Activated T-cell treated with anti-CD3 and anti-CD28 coated beads, Interleukin-2, amount 50 U/mL, for 4 hours (primary cell): ENCODE measurements around the gene HARS1. TPM values are rescaled to one million over a fixed set of nuclear protein-coding genes. Genes with fewer than 3 reads are reported as not detected.
"Not testable (repeated sequence)": the region's sequence is repeated elsewhere in the genome, so short reads cannot be mapped to it uniquely, and the experiment has no call there.

Source experiments
- ATAC-seq, 2 donors: fragments of 200-7000 bp; cut with Tn5 transposase; one replicate each; pipeline ENCODE4 v1.10.0; 2021
- DNase-seq: peaks from one replicate; pipeline ENCODE4 v3.0.0-alpha.2; 2020
- H3K27me3 Mint-ChIP-seq: one replicate; pipeline ENCODE4 v1.8.0; 2021; ENCODE audit warnings: low read depth, mixed read lengths
- H3K36me3 Mint-ChIP-seq: one replicate; pipeline ENCODE4 v1.8.0; 2022; ENCODE audit warnings: mixed read lengths; ENCODE audit not compliant: insufficient read depth
- H3K4me1 Mint-ChIP-seq: one replicate; pipeline ENCODE4 v1.8.0; 2021; ENCODE audit warnings: low read depth, mixed read lengths
- H3K4me3 Mint-ChIP-seq: one replicate; pipeline ENCODE4 v1.8.0; 2021; ENCODE audit warnings: mild to moderate bottlenecking, moderate library complexity, mixed read lengths
- H3K9me3 Mint-ChIP-seq: one replicate; pipeline ENCODE4 v1.8.0; 2021; ENCODE audit warnings: mixed read lengths
- total RNA-seq, 3 donors: library from RNA; stranded (reverse); gene quantifications; one replicate each; pipeline ENCODE4 v1.2.1, GENCODE V29; 2021

Gene HARS1, protein sequence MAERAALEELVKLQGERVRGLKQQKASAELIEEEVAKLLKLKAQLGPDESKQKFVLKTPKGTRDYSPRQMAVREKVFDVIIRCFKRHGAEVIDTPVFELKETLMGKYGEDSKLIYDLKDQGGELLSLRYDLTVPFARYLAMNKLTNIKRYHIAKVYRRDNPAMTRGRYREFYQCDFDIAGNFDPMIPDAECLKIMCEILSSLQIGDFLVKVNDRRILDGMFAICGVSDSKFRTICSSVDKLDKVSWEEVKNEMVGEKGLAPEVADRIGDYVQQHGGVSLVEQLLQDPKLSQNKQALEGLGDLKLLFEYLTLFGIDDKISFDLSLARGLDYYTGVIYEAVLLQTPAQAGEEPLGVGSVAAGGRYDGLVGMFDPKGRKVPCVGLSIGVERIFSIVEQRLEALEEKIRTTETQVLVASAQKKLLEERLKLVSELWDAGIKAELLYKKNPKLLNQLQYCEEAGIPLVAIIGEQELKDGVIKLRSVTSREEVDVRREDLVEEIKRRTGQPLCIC
- 100 to 1,000 TPM; 125 to 133 (median 131) TPM for total RNA-seq

GRCh38 chr5:140690941-140691924 is at the start of gene HARS1, which contains the start of gene HARS2:
Gene HARS1, minus strand, starts transcription at chr5:140691370. Its CDS starts 66 bp downstream, at chr5:140691304.
Gene HARS2, plus strand, starts transcription at chr5:140691455. Its CDS starts 194 bp downstream, at chr5:140691649.
- Mint-ChIP-seq H3K27me3 (no peaks in the 10 kb centered on the region), H3K36me3 (peaks cover 18% of the 10 kb centered on the region), H3K4me1 (peaks cover 38% of the 10 kb centered on the region), H3K4me3 (peak within 1 kb of the TSS; percentile 100), H3K9me3 (no peaks in the 10 kb centered on the region)
- peak; percentile 97 for ATAC-seq
- DNase-seq = peak; percentile 72

- Mint-ChIP-seq H3K36me3 (no peaks in the 10 kb centered on the region), H3K4me1 (no peaks in the 10 kb centered on the region), H3K4me3 (no peak overlapping the region), H3K9me3 (peaks cover 15% of the 10 kb centered on the region), H3K27me3 (peaks cover 26% of the 10 kb centered on the region)
- no peak for DNase-seq
- ATAC-seq = no peak
Observed at GRCh38 chr5:140737486-140737885, 46.3 kb upstream of the HARS1 start.

DNA sequence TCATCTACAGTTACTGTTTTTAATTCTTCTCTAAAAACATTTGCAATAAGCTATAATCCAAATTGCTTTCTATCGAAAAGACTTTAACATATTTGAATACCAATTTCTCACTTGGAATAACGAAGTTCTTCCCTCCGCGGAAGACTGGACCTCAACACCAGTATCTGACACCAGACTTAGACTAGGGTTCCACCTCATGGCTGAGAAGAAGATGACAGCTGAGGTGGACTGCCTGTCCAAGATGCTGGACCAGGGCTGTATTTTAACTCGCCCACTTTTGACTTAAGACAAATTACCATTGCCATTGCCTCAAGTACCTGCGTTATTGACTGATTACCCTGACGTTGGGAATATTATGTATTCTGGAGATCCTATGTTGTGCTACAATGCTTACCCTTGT is 43.2 kb upstream of the HARS1 start:
- H3K27me3 Mint-ChIP-seq = peaks cover 29% of the 10 kb centered on the region
- peaks cover 5% of the 10 kb centered on the region for H3K9me3 Mint-ChIP-seq
- H3K4me1 Mint-ChIP-seq = no peaks in the 10 kb centered on the region
- DNase-seq (no peak), ATAC-seq (no peak)
- no peak overlapping the region for H3K4me3 Mint-ChIP-seq
- no peaks in the 10 kb centered on the region for H3K36me3 Mint-ChIP-seq

DNA sequence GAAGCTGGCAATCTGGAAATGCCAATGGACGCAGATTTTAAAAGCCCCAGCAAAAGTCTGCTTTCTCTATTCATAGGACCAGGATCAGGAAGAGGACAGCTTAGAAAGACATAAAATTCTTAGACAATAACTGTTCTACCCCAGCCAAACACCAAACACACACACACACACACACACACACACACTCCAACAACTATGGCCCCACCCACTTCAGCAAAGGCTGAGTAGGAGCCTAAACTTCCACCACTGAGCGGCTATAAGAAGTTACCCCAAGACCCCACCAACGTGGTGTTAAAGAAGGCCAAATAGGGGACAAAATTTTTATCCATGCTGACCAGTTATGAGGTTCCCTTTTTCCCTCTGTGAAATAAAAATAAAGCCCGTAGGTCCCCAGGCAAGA is 41.9 kb upstream of the HARS1 start:
- H3K9me3 Mint-ChIP-seq = peaks cover 5% of the 10 kb centered on the region
- ATAC-seq = no peak
- H3K27me3 Mint-ChIP-seq = peaks cover 37% of the 10 kb centered on the region
- no peak overlapping the region for H3K4me3 Mint-ChIP-seq
- no peaks in the 10 kb centered on the region for H3K36me3 Mint-ChIP-seq
- H3K4me1 Mint-ChIP-seq = no peaks in the 10 kb centered on the region
- no peak for DNase-seq

DNA sequence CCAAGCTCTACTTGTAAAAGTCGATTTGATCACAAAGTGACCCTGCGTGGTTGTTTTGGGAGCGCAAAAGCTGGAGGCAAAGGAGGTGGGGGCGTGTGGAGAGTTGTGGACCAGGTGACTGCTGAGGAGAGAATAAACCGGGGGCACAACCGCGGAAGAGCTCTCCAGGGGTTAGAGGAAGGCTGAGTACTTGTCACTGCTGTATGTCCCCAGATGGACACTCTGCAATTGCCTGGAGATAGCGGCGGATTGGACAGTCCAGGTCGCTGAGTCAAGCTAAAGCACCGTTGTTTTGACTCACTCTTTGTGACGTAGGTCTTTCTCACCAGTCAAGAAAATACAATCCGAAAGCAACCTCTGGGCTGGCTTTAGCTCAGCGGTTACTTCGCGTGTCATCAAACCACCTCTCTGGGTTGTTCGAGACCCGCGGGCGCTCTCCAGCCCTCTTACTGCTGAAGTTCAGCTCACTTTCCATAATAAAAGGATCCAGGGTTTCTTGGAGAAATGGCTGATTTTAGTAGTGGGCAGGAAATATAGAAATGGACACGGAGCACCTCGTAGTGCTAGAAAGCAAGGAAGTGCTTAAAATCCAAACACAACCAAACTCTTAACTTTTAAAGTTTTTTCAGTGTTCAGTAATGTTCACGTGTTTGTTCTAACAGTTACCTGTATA is 34.8 kb upstream of the HARS1 start:
- DNase-seq = peak; percentile 56
- H3K4me3 Mint-ChIP-seq = peak overlapping the region; percentile 78
- peaks cover 7% of the 10 kb centered on the region for H3K4me1 Mint-ChIP-seq
- H3K36me3 Mint-ChIP-seq = no peaks in the 10 kb centered on the region
- peaks cover 22% of the 10 kb centered on the region for H3K27me3 Mint-ChIP-seq
- peak; percentile 94 to 96 for ATAC-seq
- no peaks in the 10 kb centered on the region for H3K9me3 Mint-ChIP-seq

- not testable (repeated sequence) for DNase-seq, ATAC-seq, H3K9me3 Mint-ChIP-seq, H3K36me3 Mint-ChIP-seq, H3K4me3 Mint-ChIP-seq, H3K4me1 Mint-ChIP-seq
- H3K27me3 Mint-ChIP-seq = peaks cover 15% of the 10 kb centered on the region
Observed at GRCh38 chr5:140721395-140721794, 30.2 kb upstream of the HARS1 start.

DNA sequence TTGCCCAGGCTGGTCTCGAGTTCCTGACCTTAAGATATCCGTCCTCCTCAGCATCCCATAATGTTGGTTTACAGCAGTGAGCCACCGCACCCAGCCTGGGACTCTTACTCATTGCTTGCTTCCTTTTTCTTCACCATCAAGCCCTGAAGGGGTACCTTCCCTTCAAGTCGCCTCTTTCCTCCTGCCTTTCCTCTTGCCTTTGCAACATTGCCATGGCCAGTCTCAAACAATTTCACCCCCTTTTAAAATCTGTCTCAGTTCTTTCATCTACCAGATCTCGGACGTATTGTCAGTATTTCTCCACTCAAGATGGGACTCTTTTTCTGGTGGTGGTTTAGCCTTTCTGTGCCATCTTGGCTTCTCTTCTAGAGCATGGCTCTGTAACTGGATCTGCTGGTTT is 29.6 kb upstream of the HARS1 start:
- not testable (repeated sequence) for H3K36me3 Mint-ChIP-seq, DNase-seq, H3K4me3 Mint-ChIP-seq, H3K9me3 Mint-ChIP-seq, H3K4me1 Mint-ChIP-seq, ATAC-seq
- peaks cover 10% of the 10 kb centered on the region for H3K27me3 Mint-ChIP-seq

GRCh38 chr5:140718266-140718592 is 27.1 kb upstream of the HARS1 start:
- H3K9me3 Mint-ChIP-seq = no peaks in the 10 kb centered on the region
- peaks cover 4% of the 10 kb centered on the region for H3K4me1 Mint-ChIP-seq
- DNase-seq = no peak
- no peak overlapping the region for H3K4me3 Mint-ChIP-seq
- ATAC-seq = no peak
- peaks cover 4% of the 10 kb centered on the region for H3K27me3 Mint-ChIP-seq
- no peaks in the 10 kb centered on the region for H3K36me3 Mint-ChIP-seq

DNA sequence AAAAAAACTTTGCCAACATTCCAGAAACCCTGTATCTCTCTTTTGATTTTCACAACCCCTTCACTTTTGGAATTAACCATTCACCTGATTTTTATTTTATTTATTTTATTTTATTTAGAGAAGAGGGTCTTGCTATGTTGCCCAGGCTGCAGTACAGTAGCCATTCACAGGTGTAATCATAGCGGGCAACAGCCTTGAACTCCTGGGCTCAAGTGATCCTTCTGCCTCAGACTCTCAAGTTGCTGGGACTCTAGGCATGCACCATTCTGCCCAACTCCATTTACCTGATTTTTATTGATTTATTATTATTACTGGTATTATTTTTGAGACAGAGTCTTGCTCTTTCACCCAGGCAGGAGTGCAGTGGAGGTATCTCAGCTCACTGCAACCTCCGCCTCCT is 25.1 kb upstream of the HARS1 start:
- not testable (repeated sequence) for H3K36me3 Mint-ChIP-seq, H3K9me3 Mint-ChIP-seq, H3K4me3 Mint-ChIP-seq, H3K27me3 Mint-ChIP-seq, ATAC-seq, DNase-seq
- H3K4me1 Mint-ChIP-seq = peaks cover 15% of the 10 kb centered on the region

DNA sequence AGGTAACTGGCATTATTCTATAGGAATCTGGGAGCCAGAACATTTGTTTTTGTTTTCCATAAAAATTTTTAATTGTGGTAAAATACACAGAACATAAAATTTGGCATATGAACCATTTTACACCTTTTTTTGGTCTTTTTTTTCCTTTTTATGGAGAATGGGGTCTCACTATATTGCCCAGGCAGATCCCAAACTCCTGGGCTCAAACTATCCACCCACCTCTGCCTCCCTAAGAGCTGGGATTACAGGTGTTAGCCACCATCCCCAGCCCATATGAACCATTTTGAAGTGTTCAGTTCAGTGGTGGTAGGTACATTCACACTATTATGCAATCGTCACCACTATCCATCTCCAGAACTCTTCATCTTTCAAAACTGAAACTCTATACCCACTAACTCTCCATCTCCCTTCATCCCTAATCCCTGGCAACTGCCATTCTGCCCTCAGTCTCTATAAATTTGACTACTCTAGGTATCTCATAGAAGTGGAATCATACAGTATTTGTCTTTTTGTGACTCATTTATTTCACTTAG is 22.5 kb upstream of the HARS1 start:
- H3K9me3 Mint-ChIP-seq = no peaks in the 10 kb centered on the region
- H3K36me3 Mint-ChIP-seq = no peaks in the 10 kb centered on the region
- DNase-seq (no peak), ATAC-seq (no peak)
- peaks cover 23% of the 10 kb centered on the region for H3K4me1 Mint-ChIP-seq
- no peaks in the 10 kb centered on the region for H3K27me3 Mint-ChIP-seq
- H3K4me3 Mint-ChIP-seq = peak overlapping the region; percentile 16

DNA sequence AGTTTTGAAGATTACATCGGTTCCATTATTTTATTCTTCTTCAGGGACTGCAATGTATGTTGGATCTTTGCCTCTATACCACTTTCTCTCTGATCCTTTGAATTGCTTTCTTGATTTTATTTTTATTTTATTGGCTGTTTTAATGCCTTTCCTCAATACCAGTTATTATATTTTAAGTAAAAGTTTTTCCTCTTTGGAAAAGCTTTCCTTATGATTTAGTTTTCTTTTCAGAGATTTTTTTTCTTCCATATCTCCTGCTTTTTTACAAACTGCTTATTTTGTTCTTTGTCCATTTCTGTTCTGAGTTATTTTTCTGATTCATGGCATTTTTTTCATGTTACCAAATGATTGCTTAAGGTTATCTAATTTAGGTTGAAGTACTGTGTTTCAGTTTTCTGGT is 20.6 kb upstream of the HARS1 start:
- no peaks in the 10 kb centered on the region for H3K9me3 Mint-ChIP-seq
- ATAC-seq (no peak), DNase-seq (no peak)
- peaks cover 23% of the 10 kb centered on the region for H3K4me1 Mint-ChIP-seq
- H3K36me3 Mint-ChIP-seq = no peaks in the 10 kb centered on the region
- H3K4me3 Mint-ChIP-seq = peak overlapping the region; percentile 91
- H3K27me3 Mint-ChIP-seq = no peaks in the 10 kb centered on the region

- Mint-ChIP-seq H3K27me3 (no peaks in the 10 kb centered on the region), H3K9me3 (no peaks in the 10 kb centered on the region), H3K36me3 (peaks cover 3% of the 10 kb centered on the region), H3K4me1 (peaks cover 23% of the 10 kb centered on the region), H3K4me3 (peak overlapping the region; percentile 91)
- peak; percentile 96 to 97 for ATAC-seq
- DNase-seq = peak; percentile 90
Observed at GRCh38 chr5:140710899-140711552, 19.9 kb upstream of the HARS1 start.

GRCh38 chr5:140708787-140709186 is 17.6 kb upstream of the HARS1 start:
- not testable (repeated sequence) for ATAC-seq, H3K4me3 Mint-ChIP-seq, DNase-seq, H3K9me3 Mint-ChIP-seq, H3K27me3 Mint-ChIP-seq
- H3K36me3 Mint-ChIP-seq = peaks cover 18% of the 10 kb centered on the region
- H3K4me1 Mint-ChIP-seq = peaks cover 22% of the 10 kb centered on the region
